Tibial nerve (tissue), 4 donors: ENCODE results near the gene NXPE4.

Source experiments
- CTCF ChIP-seq, 5 experiments: fragments of 200-600 bp in 3 of 5; fragments of 450-650 bp in 2 of 5; sonication (generic) in 3 of 5; IDR thresholded peaks; one replicate each; pipeline ENCODE4 v1.5.1; 2016 to 2019; ENCODE audit warnings: antibody characterized with exemption in 5 of 5, mild to moderate bottlenecking in 3 of 5, moderate library complexity in 2 of 5
- EP300 ChIP-seq, 2 donors: sonication (generic); formaldehyde crosslinking; IDR thresholded peaks; one replicate each; pipeline ENCODE4 v1.6.1; 2017; ENCODE audit warnings: antibody characterized with exemption in 2 of 2, mild to moderate bottlenecking in 1 of 2
- POLR2A ChIP-seq, 2 donors: fragments of 450-650 bp; IDR thresholded peaks; one replicate each; pipeline ENCODE4 v1.6.1; 2017; ENCODE audit warnings: antibody characterized with exemption in 2 of 2, mild to moderate bottlenecking in 2 of 2, moderate library complexity in 2 of 2

- no peak for TF ChIP-seq CTCF (IDR thresholded peaks at IDR 0.05)
- TF ChIP-seq POLR2A (IDR thresholded peaks at IDR 0.05): no peak
- no peak for TF ChIP-seq EP300 (IDR thresholded peaks at IDR 0.05)
These were observed 71.5 kb downstream of the NXPE4 start for GRCh38 chr11:114524122-114524521.
